ENCODE data around the gene MTMR12.

The MTMR12 gene

DNA sequence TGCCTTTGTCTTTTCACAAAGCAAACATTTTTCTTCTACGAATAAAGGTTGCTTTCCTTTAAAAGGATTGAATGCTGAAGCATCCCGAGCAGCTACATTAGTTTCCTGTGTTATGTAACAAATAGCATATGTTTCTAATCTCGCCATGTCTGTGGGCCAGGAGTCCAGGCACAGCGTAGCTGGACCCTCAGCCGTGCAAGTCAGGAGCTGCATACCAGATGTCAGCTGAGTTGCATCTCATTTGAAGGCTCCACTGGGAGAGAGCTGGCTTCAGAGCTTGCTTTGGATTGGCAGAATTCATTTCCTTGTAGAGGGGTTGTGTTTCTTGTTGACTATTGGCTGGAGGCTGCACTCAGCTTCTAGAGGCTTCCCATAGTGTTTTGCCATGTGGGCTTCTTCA, 122.6 kb downstream of the MTMR12 start:
- DNase-seq (ENCODE audit: low spot score) = no peak

- no peak for DNase-seq (ENCODE audit: low spot score)
Measured at GRCh38 chr5:32187675-32188074, 125.1 kb downstream of the MTMR12 start.

- DNase-seq (ENCODE audit: low spot score) = no peak
Measured at GRCh38 chr5:32182463-32183063, 130.2 kb downstream of the MTMR12 start.
